Hepatocyte (in vitro differentiated cells): ENCODE data around the gene RNF169. TPM values are rescaled to one million over a fixed set of nuclear protein-coding genes. Genes with fewer than 3 reads are reported as not detected.
A peak's percentile ranks its signal among the peaks of the same experiment; 100 is the strongest.

ENCODE experiments used
- DNase-seq: peaks from one replicate; pipeline ENCODE4 v3.0.0-alpha.2; 2016; ENCODE audit warnings: low spot score
- H2AFZ ChIP-seq: fragments of 200-600 bp; sonication (generic); 2 replicates; pipeline ENCODE4 v1.6.0; 2016; ENCODE audit warnings: antibody characterized with exemption, mild to moderate bottlenecking
- H3K27ac ChIP-seq: fragments of 200-600 bp; sonication (generic); 2 replicates; pipeline ENCODE4 v1.5.1; 2016; ENCODE audit warnings: mild to moderate bottlenecking
- H3K27me3 ChIP-seq: fragments of 200-600 bp; sonication (generic); 2 replicates; pipeline ENCODE4 v1.6.1; 2016
- H3K36me3 ChIP-seq: fragments of 200-600 bp; sonication (generic); replicated peaks from 2 replicates; pipeline ENCODE4 v1.5.1; 2016; ENCODE audit warnings: low read depth; ENCODE audit not compliant: insufficient read depth
- H3K4me1 ChIP-seq: fragments of 200-600 bp; sonication (generic); 2 replicates; pipeline ENCODE4 v1.5.1; 2016; ENCODE audit warnings: mild to moderate bottlenecking, moderate library complexity; ENCODE audit not compliant: insufficient read depth
- H3K4me2 ChIP-seq: fragments of 200-600 bp; sonication (generic); 2 replicates; pipeline ENCODE4 v1.6.0; 2016
- H3K4me3 ChIP-seq: fragments of 200-600 bp; sonication (generic); 2 replicates; pipeline ENCODE4 v1.5.1; 2016; ENCODE audit warnings: mild to moderate bottlenecking
- H3K79me2 ChIP-seq: fragments of 200-600 bp; sonication (generic); 2 replicates; pipeline ENCODE4 v1.6.0; 2017; ENCODE audit warnings: mild to moderate bottlenecking
- H3K9me2 ChIP-seq: fragments of 200-600 bp; sonication (generic); replicated peaks from 2 replicates; pipeline ENCODE4 v1.6.0; 2017; ENCODE audit warnings: mild to moderate bottlenecking; ENCODE audit not compliant: insufficient read depth
- H3K9me3 ChIP-seq: fragments of 200-600 bp; sonication (generic); 2 replicates; pipeline ENCODE4 v1.5.1; 2016; ENCODE audit warnings: low read depth, mild to moderate bottlenecking
- H4K20me1 ChIP-seq: fragments of 200-600 bp; sonication (generic); 2 replicates; pipeline ENCODE4 v1.6.0; 2016; ENCODE audit warnings: mild to moderate bottlenecking; ENCODE audit not compliant: insufficient read depth, poor library complexity, severe bottlenecking
- EZH2 ChIP-seq: fragments of 200-600 bp; sonication (generic); IDR thresholded peaks from 2 replicates; pipeline ENCODE4 v1.6.1; 2016; ENCODE audit warnings: antibody characterized with exemption, mild to moderate bottlenecking, borderline replicate concordance
- EZH2phosphoT487 ChIP-seq: fragments of 200-600 bp; sonication (generic); IDR thresholded peaks from one replicate; pipeline ENCODE4 v1.6.1; 2018; ENCODE audit warnings: antibody characterized with exemption, mild to moderate bottlenecking, low read depth, moderate library complexity; ENCODE audit not compliant: unreplicated experiment, severe bottlenecking
- WGBS: methylation state at CpG from one replicate; pipeline ENCODE4 v1.1.6; 2016; ENCODE audit warnings: low lambda C conversion rate; ENCODE audit errors: missing lambda C conversion rate; 5-methylcytosine and 5-hydroxymethylcytosine counted together
- polyA plus RNA-seq: library from polyadenylated mRNA; unstranded; fragments of >200 nt; fragmentation: Nextera tagmentation; extraction: Ambion mirVana; gene quantifications from 2 replicates; pipeline ENCODE4 v1.2.1, GENCODE V29; 2016
- total RNA-seq: library from RNA; depleted of rRNA; stranded (reverse); fragments of >200 nt; gene quantifications from 2 replicates; pipeline ENCODE4 v1.2.3, GENCODE V29; 2014
- TF ChIP-seq, protein P1 (sequence below): fragments of 200-600 bp; sonication (generic); IDR thresholded peaks from 2 replicates; pipeline ENCODE4 v1.5.1; 2016; ENCODE audit warnings: antibody characterized with exemption, mild to moderate bottlenecking; ENCODE audit not compliant: poor library complexity

Gene RNF169
- total and polyA plus RNA-seq, 2 experiments from 2014 or later: 2.4 to 18.8 TPM

DNA sequence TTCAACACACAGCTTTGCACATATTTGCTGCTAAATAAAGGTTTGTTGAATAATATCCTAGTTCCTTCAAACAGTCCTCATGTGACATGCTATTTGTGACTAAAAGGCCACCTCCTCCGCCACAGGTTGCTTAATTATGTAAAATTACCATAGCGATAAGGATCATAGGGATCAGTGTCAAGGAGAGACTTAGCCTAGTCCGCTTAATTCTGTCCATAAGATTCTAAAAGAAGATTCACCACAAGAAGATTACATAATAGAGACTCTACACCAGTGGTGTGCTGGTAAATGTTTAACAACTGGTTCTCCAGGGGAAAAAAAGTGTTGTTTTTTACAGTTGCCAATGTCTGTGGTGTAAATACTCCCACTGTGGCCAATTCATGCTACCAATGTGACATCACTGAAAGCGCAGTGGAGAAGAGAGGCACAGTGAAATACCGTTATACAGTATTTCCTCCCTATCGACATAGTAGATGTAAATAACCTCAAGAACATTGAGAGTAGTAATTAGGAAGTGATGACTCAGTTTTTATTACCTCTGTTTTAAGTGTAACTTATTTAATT, 13.2 kb upstream of the RNF169 start:
- H3K36me3 ChIP-seq: no peaks in the 10 kb centered on the region
- H3K79me2 ChIP-seq: no peaks in the 10 kb centered on the region
- no peak for DNase-seq
- no peak overlapping the region for H3K27ac ChIP-seq
- peaks cover 24% of the 10 kb centered on the region for H3K27me3 ChIP-seq
- H3K4me1 ChIP-seq: peaks cover 22% of the 10 kb centered on the region
- H2AFZ ChIP-seq: no peak overlapping the region
- TF ChIP-seq EZH2: no peak
- no peak for TF ChIP-seq EZH2phosphoT487
- TF ChIP-seq, protein P1, sequence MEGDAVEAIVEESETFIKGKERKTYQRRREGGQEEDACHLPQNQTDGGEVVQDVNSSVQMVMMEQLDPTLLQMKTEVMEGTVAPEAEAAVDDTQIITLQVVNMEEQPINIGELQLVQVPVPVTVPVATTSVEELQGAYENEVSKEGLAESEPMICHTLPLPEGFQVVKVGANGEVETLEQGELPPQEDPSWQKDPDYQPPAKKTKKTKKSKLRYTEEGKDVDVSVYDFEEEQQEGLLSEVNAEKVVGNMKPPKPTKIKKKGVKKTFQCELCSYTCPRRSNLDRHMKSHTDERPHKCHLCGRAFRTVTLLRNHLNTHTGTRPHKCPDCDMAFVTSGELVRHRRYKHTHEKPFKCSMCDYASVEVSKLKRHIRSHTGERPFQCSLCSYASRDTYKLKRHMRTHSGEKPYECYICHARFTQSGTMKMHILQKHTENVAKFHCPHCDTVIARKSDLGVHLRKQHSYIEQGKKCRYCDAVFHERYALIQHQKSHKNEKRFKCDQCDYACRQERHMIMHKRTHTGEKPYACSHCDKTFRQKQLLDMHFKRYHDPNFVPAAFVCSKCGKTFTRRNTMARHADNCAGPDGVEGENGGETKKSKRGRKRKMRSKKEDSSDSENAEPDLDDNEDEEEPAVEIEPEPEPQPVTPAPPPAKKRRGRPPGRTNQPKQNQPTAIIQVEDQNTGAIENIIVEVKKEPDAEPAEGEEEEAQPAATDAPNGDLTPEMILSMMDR: no peak
- no peaks in the 10 kb centered on the region for H4K20me1 ChIP-seq
- no peak overlapping the region for H3K4me2 ChIP-seq
- no peak overlapping the region for H3K4me3 ChIP-seq
- H3K9me3 ChIP-seq: no peaks in the 10 kb centered on the region
- H3K9me2 ChIP-seq: no peaks in the 10 kb centered on the region
- WGBS: 91% methylated on average over 6 of the region's 6 CpGs

DNA sequence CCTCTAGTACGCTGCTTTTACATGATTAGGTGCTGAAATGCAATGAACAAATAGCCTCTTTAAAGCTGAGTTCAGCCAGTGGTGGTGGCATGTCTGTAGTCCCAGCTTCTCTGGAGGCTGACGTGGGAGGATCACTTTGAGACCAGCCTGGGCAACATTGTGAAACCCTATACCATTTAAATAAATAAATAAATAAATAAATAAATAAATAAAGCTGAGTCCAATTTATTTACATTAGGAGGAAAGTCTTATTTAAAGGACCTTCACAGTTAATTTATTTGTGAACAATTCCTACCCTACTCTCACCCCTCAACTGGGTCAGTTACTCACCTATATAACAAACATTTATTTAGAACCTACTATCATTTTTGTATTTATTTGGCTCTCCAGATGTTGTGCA, 12.6 kb upstream of the RNF169 start:
- H3K27ac ChIP-seq: no peak overlapping the region
- 95% methylated on average over 2 of the region's 2 CpGs for WGBS
- TF ChIP-seq EZH2phosphoT487 (no peak), EZH2 (no peak)
- TF ChIP-seq, protein P1: no peak

DNA sequence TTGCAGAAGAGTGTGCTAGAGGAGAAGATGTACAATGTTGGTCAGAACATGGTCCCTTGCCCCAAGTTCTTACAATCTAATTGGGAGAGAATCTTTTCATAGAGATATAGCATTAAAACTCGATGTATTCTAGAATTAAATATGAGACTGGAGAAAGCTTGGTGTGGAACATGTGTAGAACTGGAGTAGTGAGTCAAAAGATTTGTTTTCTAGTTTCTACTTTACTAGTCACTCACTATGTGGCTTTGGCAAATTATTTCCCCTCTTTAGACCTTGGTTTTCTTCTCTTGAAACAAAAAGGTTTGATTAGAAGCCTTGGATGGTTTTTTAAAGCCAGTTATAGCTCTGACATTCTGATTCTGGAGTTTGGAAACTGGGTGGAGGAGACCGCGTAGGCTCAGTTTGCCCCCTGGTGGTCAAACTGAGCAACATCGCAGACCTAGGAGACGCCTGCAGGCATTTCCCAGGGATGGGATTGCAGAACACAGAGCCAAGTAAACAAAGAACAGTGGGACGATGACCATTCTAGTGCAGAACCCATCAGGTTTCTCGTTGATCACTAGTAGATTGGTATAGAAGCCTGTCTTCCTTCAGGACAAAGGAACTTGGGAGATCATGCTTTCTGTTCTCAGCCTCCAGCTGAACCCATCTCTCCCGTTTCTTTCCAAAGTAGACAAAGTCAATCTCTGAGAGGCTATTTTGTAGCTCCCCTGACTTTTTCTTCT, 8.9 kb upstream of the RNF169 start:
- Histone ChIP-seq H3K27ac (no peak overlapping the region), H3K79me2 (no peaks in the 10 kb centered on the region), H3K4me2 (no peak overlapping the region), H3K9me2 (no peaks in the 10 kb centered on the region), H4K20me1 (no peaks in the 10 kb centered on the region), H3K27me3 (no peaks in the 10 kb centered on the region), H3K36me3 (no peaks in the 10 kb centered on the region), H3K9me3 (no peaks in the 10 kb centered on the region), H2AFZ (no peak overlapping the region), H3K4me1 (peaks cover 6% of the 10 kb centered on the region), H3K4me3 (no peak overlapping the region)
- TF ChIP-seq EZH2 (no peak), EZH2phosphoT487 (no peak)
- TF ChIP-seq, protein P1: peak; percentile 81
- 33% methylated on average over 8 of the region's 8 CpGs for WGBS
- DNase-seq: peak; percentile 80

More for the DNA sequence above, 12.6 kb upstream of the RNF169 start:
- Histone ChIP-seq H3K27me3 (peaks cover 19% of the 10 kb centered on the region), H3K9me3 (no peaks in the 10 kb centered on the region), H3K36me3 (no peaks in the 10 kb centered on the region), H4K20me1 (no peaks in the 10 kb centered on the region), H3K9me2 (no peaks in the 10 kb centered on the region), H3K4me2 (no peak overlapping the region), H3K4me3 (no peak overlapping the region), H3K4me1 (peaks cover 22% of the 10 kb centered on the region), H3K79me2 (no peaks in the 10 kb centered on the region), H2AFZ (no peak overlapping the region)
- no peak for DNase-seq
